Suppressor macrophage treated with lipopolysaccharide for 4 hours (primary cell): ENCODE results near the gene EIPR1.

ENCODE experiments used
- DNase-seq: peaks from one replicate; pipeline ENCODE4 v3.0.0-alpha.2; 2020

The EIPR1 gene

DNA sequence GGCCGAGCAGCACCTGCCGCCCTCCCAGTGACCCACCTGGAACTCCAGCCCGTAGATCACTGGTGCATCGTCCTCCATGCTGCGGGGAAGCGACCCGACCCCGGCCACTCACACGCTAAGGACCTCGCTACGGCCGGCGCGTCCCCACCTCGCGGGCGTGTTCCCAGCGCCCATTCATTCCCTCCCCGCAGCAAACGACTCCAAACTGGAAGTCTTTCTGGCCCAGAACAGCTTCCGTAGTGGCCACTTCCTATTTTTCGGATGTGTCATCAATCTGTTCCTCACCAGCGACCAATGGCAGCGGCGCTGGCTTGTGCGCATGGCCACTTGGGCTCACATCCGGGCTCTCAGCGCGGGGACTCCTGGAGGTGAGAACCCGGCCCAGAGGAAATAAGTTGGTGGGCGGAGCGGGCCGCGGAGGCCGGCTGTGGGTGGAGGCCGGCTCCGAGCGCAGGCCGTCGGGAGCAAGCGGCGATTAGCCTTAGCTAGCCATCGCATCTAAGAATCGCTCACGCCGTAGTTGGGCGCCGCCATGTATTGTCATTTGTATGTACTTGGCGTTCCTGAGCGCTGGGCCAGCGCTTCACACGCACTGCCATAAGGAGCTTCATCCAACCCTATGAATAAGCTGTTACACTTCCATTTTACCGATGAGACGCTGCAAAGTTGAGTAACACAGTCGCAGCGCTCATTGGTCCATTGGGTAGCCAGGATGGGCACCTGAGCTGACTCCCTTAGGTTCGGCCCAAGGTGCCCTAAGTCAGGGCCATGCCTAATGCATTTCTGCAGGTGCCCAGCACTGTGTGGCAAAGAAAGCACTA lies at the start of gene EIPR1:
Gene EIPR1, minus strand, starts transcription at position 207 of the 821 bp plus-strand sequence. Its CDS starts 129 bp downstream, at position 78.
- DNase-seq, result peak; percentile 98

DNA sequence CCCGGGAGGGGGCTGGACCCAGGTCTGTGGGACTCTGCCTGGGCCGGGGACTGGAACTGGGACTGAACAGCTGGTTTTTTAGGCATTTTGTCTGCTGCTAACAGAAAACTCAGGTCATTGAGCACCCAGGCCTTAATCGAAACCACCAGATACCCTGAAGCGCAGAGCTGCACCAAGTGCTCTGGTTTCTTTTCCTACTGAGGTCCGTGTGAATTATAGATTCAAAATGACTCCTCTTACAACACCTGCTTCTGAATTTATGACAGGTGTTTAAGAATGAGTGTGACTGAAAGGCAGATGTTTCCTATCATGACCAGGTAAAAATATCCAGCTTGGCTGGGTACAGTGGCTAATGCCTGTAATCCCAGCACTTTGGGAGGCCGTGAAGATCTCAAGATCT lies 49.7 kb upstream of the EIPR1 start:
- DNase-seq, result no peak

DNA sequence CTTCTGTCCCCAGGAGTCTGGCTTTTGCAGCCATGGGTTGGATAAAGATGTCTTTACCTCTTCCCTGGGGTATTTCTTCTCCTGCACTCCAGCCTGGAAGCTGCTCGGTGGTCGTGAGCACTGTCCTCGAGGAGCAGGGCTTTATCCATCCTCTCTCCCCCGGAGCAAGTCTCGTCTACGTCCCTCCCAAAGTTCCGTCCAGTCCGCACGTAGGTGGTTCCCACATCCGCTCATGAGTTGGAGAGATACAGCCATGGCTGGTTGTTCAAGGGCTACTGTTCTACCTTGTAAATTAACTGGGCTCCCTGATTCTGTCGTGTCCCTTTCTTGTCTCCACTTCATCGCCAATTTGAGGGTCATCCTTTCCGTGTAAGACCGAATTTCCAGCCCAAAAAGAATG lies 49.0 kb upstream of the EIPR1 start:
- no peak for DNase-seq

DNA sequence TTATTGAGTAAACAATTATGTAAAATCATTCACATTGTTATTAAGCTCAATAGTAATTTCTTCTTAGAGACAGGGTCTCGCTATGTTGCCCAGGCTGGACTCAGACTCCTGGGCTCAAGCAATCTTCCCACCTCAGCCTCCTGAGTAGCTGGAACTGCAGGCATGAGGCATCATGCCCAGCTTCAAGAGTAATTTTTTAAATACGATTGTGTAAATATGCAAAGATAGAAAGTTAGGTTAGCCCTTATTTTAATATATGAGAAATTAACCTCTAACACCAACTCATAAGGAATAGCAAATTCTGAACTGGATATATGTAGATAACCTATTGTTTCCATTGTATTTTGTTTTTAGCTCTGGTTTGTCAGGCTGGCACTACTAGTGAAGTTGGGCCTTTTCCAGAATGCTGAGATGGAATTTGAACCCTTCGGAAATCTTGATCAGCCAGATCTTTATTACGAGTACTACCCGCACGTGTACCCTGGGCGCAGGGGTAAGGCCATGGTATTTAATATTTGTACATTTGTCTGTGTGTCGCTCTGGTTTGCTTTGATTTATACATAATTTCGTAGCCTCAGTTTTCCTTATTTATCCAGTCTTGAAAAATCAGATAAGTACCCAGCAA lies 46.7 kb upstream of the EIPR1 start:
- DNase-seq, result no peak

DNA sequence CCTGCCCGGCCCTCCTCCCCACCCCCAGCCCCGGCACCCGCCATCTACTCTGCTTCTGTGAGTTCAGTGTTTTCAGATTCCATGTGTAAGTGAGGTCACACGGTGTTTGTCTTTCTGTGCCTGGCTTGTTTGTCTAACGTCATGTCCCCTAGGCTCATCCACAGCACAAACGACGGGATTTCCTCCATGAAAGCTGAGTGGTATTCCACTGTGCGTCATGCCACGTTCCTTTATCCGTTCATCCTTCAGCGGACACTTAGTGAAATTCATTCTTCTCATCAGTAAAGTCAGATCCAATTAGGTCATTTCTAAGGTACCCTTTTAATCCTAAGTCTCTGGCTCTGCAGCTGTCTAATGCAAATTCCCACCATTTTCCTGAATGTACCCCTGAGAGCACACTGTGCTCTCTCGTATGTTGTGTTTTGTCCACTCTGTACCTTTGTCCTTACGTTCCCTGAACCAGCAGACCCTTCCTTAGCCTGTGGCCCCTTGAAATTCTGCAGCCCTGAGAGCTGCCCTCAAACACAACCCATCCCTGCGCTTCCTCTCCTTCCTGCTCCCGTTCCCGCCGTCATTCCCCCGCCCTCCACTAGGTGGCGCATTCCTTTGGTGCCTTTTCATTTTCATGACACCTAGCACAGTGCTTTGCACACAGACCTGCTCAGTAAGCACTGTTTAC lies 46.0 kb upstream of the EIPR1 start:
- peak; percentile 78 for DNase-seq

DNA sequence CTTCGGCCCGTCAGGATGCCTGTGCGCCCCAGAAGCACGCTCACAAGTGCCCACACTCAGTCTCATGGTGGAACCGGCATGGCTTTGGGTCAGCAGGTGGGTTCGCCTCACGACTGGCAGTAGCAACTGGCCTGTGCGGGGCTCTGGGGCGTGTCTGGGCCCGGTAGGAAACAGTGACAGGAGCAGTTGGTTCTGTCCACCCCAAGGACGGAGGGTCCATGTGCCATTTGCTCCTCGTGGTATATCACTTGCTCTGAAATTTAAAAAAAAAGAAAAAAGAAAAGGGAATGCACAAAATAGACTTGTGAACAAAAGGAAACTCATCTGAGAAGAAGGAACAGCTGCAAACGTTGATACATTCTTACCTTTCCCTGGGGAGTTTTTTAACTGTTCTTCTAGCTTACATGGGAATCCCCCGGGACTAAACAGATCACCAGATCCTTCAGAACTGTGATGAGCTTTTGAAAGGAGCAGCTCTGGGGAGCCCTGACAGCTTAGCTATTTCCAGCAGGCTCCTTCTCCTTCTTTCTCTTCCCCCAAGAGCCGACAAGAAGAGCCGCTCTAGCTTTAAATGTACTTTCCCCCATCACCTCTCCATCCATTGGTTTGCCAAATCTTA lies 44.7 kb upstream of the EIPR1 start:
- no peak for DNase-seq

DNA sequence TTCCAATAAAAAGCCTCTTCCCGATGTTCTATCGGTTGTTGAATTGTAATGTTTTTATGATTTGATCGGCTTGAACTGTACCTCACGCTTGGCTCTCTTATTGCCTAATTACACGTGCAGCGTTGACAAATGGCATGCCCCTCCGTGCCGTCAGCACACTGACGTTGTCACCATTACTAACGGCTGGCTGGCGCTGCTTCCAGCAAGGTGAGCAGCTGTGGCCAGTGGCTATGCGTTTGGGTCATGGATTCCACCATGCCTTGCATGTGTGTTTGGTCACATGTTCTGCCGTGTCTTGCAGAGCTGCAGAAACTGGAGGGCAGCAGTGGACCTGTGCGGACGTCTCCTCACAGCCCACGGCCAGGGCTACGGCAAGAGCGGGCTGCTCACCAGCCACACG lies 44.0 kb upstream of the EIPR1 start:
- DNase-seq, result no peak

DNA sequence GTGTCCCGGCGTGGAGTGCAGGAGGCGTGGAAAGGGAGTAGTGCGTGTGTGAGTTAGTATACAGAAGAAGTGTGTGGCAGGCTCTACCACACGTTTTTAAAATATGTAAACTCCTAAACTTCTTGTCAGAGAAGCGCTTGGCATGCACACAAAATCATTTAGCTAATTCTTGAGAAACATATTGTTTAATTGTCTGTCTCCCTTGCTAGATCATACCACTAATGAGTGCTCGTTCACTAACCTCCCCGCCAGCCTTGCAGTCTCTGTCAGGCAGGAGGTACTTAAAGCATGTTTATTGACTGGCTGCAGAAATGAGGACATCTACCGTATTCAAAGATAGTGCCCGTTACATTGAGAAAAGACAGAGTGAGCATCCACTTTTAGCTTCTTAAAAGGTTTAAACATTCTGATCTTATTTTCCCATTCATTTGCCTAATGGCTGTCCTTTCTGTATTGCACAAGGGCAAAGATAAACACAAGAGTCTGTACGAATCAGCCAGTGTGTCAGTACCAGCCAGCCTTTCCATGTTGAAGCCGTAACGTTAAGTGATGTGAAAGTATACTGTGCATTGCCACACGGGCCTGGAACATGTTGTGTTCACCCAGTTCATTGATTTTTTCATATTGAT lies 43.3 kb upstream of the EIPR1 start:
- DNase-seq, result no peak

DNA sequence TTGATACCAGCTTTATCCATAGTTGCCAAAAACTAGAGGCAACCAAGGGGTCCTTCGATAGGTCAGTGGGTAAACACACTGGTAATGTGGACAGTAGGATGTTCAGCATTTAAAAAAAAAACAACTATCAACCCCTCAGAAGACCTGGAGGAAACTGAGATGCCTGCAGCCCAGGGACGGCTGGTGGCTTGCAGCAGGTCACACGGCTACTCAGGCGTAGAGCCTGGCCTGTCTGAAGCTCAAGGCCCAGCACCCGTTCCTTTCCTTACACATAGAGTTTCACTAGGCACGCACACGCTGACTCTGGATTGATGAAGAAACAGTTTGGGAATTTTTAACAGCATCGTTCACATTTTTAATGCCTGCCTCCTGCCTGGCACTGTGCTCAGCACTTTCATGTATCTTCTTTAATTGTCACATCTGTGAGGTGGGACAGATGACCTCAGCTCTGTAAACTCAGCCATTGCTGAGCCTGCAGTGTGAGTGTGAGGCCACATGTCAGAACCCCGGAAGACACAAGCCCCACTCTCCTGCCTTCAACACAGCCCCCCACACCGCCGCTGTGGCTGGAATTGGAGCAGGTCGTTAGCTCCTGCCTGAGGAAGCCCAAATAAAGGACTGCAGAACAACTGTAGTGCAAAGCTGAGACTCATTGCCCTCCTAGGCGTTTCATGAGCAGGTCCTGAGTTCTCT lies 42.6 kb upstream of the EIPR1 start:
- DNase-seq, result no peak

DNA sequence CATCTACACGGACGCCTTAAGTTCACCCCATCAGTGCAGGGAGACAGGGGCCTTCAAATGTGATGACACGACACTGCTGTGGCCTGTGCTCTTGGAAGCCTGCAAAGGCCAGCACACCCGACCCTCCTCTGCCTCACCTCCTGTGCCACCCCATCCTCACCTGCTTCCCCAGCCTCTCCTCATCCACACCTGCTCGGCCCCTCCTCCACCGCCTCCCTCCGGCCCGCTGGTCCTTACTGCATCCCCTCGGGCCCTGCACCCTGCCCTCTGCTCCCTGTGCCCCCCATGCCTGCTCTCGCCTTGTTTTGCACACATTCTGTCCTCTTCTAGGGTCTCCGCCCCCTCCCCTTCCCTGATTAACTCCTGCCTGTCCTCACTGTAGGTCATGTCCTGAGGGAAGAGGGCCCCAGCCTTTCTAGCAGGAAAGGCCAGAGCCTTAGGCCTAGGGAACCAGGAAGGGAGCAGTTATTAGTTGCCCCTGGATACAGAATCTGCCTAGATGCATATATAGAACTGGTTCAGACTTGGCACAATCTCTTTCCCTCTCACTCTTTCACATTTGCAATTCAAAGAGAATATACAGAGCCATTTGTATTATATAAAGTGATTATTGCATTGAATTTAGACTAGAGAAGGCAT lies 41.3 kb upstream of the EIPR1 start:
- DNase-seq, result no peak

DNA sequence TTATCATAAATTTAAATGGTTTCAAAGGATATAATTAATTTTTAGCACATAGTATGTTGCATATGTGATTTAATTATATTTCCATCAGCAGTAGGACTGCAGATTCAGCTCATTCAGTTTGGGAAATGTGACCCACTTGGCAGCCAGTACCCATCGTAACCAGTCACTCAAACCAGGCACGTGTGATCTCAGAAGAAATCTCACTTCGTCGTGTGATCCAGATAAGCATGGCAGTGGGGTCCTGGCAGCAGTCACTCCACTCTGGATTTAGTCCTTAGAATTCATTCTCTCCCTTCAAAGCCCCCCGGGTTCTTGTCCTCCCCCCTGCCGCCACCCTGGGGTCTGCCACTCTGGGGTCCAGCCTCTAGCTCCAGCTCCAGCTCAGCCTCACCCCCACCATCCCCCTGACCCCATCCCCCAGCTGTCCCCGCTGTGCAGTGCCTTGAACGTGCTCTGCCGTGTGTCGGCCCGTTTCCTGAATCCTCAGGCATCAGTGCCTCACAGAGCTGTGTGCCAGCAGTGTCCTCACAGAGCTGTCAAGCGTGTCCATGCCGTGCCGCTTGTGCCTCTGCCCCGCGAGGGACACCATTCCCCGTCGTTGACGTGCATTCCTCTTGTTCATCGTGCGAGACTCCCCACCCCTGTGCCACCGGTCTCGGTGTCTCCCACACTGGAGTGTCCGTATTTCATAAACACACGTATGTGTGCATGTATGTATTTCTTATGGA lies 36.7 kb upstream of the EIPR1 start:
- DNase-seq, result no peak

DNA sequence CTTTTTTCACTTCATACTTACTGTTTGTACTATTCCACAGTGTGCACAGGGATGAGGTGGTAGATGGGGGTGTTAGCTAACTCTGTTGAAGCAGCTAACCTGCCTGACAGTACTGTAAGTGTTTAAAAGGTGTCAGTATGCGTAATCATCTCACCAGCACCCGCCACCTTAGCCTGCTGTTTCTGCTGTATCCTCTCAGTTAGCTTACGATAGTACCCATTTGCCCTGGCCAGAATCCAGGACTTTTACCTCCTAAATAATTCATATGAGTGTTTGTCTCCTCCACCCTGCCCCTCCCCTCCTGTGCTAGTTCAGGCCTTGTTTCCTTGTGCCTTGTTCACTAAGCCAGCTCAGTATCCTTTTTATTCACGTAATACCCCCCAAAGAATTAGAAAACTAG lies 36.1 kb upstream of the EIPR1 start:
- no peak for DNase-seq

DNA sequence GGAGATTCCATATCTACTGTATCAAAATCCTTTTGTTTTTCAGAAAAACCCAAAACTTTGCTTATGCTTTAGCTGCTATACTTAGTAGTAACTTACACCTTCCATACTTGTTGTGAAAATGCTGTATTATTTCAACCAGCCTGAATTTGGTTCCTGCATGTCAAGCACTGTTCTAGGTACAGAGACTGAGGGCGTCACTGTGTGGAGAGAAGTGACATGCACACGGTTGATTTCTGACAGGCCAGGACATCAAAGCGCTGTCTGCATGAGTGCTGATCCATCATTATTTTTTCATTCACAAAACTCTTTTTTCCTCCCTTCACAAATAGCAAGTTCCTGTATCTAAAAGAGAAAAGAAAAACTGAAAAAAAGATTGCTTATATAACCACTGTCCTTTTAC lies 33.5 kb upstream of the EIPR1 start:
- no peak for DNase-seq

DNA sequence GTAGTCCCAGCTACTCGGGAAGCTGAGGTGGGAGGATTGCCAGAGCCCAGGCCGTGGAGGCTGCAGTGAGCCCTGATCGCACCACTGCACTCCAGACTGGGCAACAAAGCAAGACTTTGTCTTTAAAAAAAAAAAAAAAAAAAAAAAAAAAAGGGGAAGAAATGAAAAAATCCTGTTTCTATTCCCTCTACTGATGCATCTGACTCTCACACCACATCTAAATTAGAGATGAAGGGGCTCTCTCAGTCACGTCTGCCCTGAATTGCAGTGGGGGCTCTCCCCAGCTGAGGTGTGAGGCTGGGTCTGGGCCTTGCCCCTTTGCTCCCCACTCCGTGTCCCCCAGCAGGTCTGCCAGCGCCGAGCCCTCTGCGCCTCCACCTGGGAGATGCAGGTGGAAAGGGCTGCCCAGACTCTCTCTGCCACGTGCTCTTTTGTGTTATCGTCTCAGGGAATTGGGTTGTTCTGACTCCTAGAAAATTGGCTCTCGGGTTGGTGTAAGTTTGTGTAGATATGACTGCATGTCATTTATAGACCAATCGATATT lies 32.1 kb upstream of the EIPR1 start:
- no peak for DNase-seq

DNA sequence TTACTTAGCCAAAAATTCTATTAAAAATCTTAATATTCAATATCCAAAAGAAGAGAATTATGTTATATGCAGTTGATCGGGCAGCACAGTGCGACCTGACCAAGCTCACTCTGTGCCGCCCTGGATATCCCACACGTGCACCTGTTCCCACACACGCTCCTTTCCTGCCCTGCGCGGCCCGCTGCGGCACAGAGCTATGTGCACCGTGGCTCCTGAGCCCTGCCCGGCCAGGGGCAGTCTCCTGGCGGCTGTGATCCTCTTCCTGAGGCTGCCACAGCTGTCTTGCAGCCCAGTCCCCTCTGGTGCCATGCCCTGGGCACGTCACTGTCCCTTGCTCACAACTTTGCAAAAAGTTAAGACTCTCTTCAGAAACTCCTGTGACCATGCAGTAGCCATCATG lies 31.2 kb upstream of the EIPR1 start:
- DNase-seq, result no peak

DNA sequence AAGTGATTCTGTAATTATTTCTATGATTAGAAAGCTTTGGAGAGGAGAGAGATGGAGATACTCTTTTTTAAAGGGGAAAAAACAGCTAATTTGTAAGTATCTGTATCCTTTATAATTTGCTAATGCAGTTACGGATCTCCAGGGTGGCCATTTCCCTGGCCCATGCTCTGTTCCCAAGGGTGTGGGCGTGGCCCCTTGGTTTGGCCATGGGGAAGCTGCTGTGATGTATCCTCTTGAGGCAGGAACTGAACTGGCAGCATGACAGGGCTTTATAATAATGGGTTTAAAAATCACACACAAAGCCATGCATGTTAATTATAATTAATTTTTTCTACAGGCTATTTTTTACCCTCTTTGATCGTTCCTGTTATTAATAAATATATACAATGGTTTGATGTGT lies 28.9 kb upstream of the EIPR1 start:
- no peak for DNase-seq

DNA sequence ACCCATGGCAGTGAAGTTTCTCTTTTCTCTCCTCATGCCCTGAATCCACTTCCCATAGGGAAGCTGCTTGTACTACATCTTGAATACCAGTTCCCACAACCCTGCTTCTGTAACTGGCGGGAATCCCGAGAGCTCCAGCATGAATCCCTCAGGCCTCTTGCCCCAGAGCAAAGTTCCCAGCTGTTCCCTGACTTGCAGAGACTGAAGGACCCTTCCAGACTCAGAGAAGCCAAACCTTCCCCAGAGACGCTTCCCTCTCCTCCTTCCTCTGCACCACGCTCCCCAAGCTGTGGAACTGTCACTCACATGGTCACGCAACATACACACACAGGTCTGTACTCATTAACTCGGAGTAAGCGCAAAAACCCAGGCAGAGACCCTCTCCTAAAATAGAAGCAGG lies 28.3 kb upstream of the EIPR1 start:
- no peak for DNase-seq

DNA sequence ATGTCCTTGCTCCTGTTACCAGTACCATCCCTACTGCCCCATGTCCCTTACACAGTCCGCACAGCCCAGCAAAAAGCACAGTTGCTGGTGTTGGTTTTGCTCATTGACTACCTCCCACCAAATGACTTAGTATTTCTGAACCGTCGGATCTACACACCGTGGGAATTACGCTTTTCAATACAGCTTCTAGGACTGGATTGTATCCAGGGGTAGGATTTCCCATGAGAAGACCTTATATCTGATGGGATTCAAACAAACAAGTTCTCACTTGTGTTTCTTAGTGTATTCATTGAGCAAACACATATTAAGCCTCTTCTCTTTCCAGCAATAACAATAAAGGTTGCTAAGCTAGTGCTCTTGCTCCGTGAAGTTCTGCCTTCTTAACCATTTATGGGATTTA lies 27.7 kb upstream of the EIPR1 start:
- no peak for DNase-seq

DNA sequence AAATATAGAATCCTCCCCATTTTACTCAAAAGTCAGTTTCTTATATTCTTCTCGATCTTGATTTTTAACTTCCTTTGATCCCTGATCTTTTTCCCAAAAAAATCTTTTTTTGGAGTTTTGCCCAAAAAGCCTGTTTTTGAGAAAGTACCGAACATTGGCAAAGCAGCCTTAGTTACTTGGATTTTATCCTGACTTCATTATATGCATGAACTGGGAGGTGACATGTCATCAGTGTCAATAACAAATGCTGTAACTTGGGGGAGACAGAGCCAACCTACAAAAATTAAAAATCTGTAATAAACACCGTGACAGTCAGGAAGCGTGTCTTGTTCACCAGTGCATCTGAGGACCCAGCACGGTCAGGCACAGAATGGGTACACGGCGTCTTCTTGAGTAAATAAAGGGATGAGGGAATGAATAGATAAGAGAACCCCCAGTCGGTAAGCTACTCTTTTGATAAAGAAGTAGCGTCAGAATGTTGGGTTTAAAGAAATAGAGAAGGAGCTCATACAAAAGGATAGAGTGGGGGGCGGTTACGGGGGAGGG lies 26.8 kb upstream of the EIPR1 start:
- DNase-seq, result no peak

DNA sequence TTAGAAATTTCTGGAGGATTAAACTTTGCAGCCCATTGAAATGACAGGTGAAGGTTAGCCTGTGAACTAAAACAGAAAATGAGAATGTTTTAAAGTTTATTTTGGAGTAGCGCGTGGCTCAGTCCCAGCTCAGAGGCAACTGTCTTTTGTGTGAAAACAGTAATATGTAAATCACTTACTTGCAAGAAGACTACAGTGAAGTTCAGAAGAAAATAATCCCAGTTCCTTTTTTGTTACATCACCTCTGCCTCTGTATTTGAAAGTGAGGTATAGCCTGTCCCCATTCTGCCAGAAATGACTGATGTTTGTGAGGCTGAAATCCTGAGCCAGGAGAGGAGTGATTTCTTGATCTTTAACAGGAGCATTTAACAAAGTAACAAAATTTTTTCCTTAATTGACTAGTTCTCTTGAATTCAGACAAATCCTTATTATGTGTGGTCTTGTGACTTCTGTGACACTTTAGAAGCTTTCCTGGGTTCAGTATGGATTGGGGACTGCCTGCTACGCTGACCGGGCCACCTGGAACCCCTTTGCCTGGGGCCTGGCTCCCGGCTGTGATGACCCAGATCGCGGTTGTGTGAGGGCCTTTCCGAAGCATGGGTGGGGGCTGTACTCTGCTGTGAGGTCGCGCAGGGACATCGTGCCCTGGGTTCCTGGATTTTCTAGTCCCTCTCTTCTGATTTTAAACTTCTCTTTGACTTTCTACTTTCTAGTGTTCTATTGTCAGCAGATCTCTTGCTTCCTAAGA lies 26.1 kb upstream of the EIPR1 start:
- no peak for DNase-seq
